GM12878 (cell line): ENCODE results near the gene CCL2.

Source experiments
- CEBPB ChIP-seq, 2 experiments: fragments of 150-350 bp in 1 of 2; IDR thresholded peaks; 2 replicates each; pipeline ENCODE4 v1.6.1; 2012 to 2014; ENCODE audit warnings: low read depth in 2 of 2, low read length in 2 of 2, borderline replicate concordance in 1 of 2, inconsistent platforms in 1 of 2
- EZH2 ChIP-seq: IDR thresholded peaks from 2 replicates; pipeline ENCODE4 v1.6.1; 2012; ENCODE audit warnings: low read depth, mild to moderate bottlenecking, control low read depth, inconsistent platforms, low read length, borderline replicate concordance; ENCODE audit not compliant: control insufficient read depth
- FOXM1 ChIP-seq: IDR thresholded peaks from 2 replicates; pipeline ENCODE4 v1.6.1; 2012; ENCODE audit warnings: low read depth, mild to moderate bottlenecking, inconsistent platforms, low read length, moderate library complexity
- IRF4 ChIP-seq: IDR thresholded peaks from 2 replicates; pipeline ENCODE4 v1.6.1; 2011; ENCODE audit warnings: low read depth, low read length
- MTA3 ChIP-seq: IDR thresholded peaks from 2 replicates; pipeline ENCODE4 v1.6.1; 2012; ENCODE audit warnings: low read length, inconsistent platforms, borderline replicate concordance
- PAX8 ChIP-seq: fragments of 450-650 bp; IDR thresholded peaks from 2 replicates; pipeline ENCODE4 v1.6.1; 2017; ENCODE audit warnings: mild to moderate bottlenecking, moderate library complexity
- RAD21 ChIP-seq: IDR thresholded peaks from 2 replicates; pipeline ENCODE4 v1.6.1; 2011; ENCODE audit warnings: mild to moderate bottlenecking, low read depth, low read length, moderate library complexity; ENCODE audit not compliant: insufficient read depth
- TAF1 ChIP-seq: IDR thresholded peaks from 2 replicates; pipeline ENCODE4 v1.6.1; 2011; ENCODE audit warnings: mild to moderate bottlenecking, low read depth, low read length, borderline replicate concordance
- ZBTB33 ChIP-seq: fragments of 450-650 bp; IDR thresholded peaks from 2 replicates; pipeline ENCODE4 v1.6.1; 2017; ENCODE audit warnings: mild to moderate bottlenecking
- TF ChIP-seq, protein P1 (sequence below): fragments of 450-650 bp; IDR thresholded peaks from 2 replicates; pipeline ENCODE4 v1.6.1; 2017; ENCODE audit warnings: antibody characterized with exemption, mild to moderate bottlenecking, moderate library complexity

- TF ChIP-seq TAF1 (no peak), EZH2 (no peak), FOXM1 (no peak), ZBTB33 (no peak), IRF4 (no peak), MTA3 (no peak), RAD21 (no peak), CEBPB (IDR thresholded peaks at IDR 0.05; ENCODE audit: borderline replicate concordance in 1 of 2, low read depth in 2 of 2, low read length in 2 of 2) (no peak), PAX8 (no peak)
- TF ChIP-seq, protein P1, sequence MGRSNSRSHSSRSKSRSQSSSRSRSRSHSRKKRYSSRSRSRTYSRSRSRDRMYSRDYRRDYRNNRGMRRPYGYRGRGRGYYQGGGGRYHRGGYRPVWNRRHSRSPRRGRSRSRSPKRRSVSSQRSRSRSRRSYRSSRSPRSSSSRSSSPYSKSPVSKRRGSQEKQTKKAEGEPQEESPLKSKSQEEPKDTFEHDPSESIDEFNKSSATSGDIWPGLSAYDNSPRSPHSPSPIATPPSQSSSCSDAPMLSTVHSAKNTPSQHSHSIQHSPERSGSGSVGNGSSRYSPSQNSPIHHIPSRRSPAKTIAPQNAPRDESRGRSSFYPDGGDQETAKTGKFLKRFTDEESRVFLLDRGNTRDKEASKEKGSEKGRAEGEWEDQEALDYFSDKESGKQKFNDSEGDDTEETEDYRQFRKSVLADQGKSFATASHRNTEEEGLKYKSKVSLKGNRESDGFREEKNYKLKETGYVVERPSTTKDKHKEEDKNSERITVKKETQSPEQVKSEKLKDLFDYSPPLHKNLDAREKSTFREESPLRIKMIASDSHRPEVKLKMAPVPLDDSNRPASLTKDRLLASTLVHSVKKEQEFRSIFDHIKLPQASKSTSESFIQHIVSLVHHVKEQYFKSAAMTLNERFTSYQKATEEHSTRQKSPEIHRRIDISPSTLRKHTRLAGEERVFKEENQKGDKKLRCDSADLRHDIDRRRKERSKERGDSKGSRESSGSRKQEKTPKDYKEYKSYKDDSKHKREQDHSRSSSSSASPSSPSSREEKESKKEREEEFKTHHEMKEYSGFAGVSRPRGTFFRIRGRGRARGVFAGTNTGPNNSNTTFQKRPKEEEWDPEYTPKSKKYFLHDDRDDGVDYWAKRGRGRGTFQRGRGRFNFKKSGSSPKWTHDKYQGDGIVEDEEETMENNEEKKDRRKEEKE = no peak
Measured at GRCh38 chr17:34228781-34229180, 26.3 kb upstream of the CCL2 start.
